WTC11 (cell line): ENCODE measurements around the gene SLC16A10. TPM values are rescaled to one million over a fixed set of nuclear protein-coding genes. Genes with fewer than 3 reads are reported as not detected.

Experiments
- ATAC-seq: fragments of 200-7000 bp; cut with Tn5 transposase; 2 replicates; pipeline ENCODE4 v1.10.0; 2021; ENCODE audit warnings: mild to moderate bottlenecking, moderate library complexity
- CTCF ChIA-PET: fragments of 300-600 bp; sonication (Branson Sonifier 250); formaldehyde crosslinking; loops from one replicate; lab custom pipeline; 2021; ENCODE audit warnings: antibody characterized with exemption; lab: Charles Lee
- POLR2A ChIA-PET: fragments of 350-600 bp; sonication (Branson Sonifier 250); formaldehyde crosslinking; loops from one replicate; lab custom pipeline; 2021; ENCODE audit warnings: antibody characterized with exemption; lab: Charles Lee
- DNase-seq: peaks from one replicate; pipeline ENCODE4 v3.0.0; 2021; ENCODE audit warnings: low spot score
- H3K27ac Mint-ChIP-seq: 2 replicates; pipeline ENCODE4 v1.8.0; 2021; ENCODE audit warnings: mixed read lengths
- H3K27me3 Mint-ChIP-seq: 2 replicates; pipeline ENCODE4 v1.8.0; 2021; ENCODE audit warnings: low read depth, mild to moderate bottlenecking, moderate library complexity, mixed read lengths
- H3K36me3 Mint-ChIP-seq: 2 replicates; pipeline ENCODE4 v1.8.0; 2021; ENCODE audit warnings: mixed read lengths
- H3K4me1 Mint-ChIP-seq: 2 replicates; pipeline ENCODE4 v1.8.0; 2022; ENCODE audit warnings: mixed read lengths
- H3K4me3 Mint-ChIP-seq: 2 replicates; pipeline ENCODE4 v1.8.0; 2021; ENCODE audit warnings: mild to moderate bottlenecking, moderate library complexity, mixed read lengths
- H3K9me3 Mint-ChIP-seq: 2 replicates; pipeline ENCODE4 v1.8.0; 2021; ENCODE audit warnings: mixed read lengths
- ETV6 ChIP-seq: sonication (generic); formaldehyde crosslinking; IDR thresholded peaks from 2 replicates; pipeline ENCODE4 v1.8.1; 2022; ENCODE audit warnings: mild to moderate bottlenecking, missing genetic modification reagents
- FOXJ3 ChIP-seq: sonication (generic); formaldehyde crosslinking; IDR thresholded peaks from 2 replicates; pipeline ENCODE4 v1.9.0; 2021; ENCODE audit warnings: missing genetic modification reagents, mild to moderate bottlenecking, borderline replicate concordance
- FOXP1 ChIP-seq: sonication (generic); formaldehyde crosslinking; IDR thresholded peaks from 2 replicates; pipeline ENCODE4 v1.8.0; 2022; ENCODE audit warnings: missing genetic modification reagents, mild to moderate bottlenecking, moderate library complexity, borderline replicate concordance
- GRHL2 ChIP-seq: fragments of 250-450 bp; sonication (Bioruptor Pico); IDR thresholded peaks from 2 replicates; pipeline ENCODE4 v1.8.0; 2022; ENCODE audit warnings: mild to moderate bottlenecking, moderate library complexity; ENCODE audit not compliant: insufficient replicate concordance, severe bottlenecking
- HMGA2 ChIP-seq: fragments of 250-450 bp; sonication (Bioruptor Pico); IDR thresholded peaks from 2 replicates; pipeline ENCODE4 v1.4.0; 2021; ENCODE audit warnings: mild to moderate bottlenecking, moderate library complexity
- IRF2 ChIP-seq: sonication (generic); formaldehyde crosslinking; IDR thresholded peaks from 2 replicates; pipeline ENCODE4 v1.8.0; 2022; ENCODE audit warnings: low read depth, missing genetic modification reagents, borderline replicate concordance
- NFATC4 ChIP-seq: fragments of 250-450 bp; sonication (Bioruptor Pico); IDR thresholded peaks from 2 replicates; pipeline ENCODE4 v1.9.0; 2021; ENCODE audit warnings: mild to moderate bottlenecking
- NR2C2 ChIP-seq: sonication (generic); formaldehyde crosslinking; IDR thresholded peaks from 2 replicates; pipeline ENCODE4 v1.8.0; 2022; ENCODE audit warnings: mild to moderate bottlenecking, missing genetic modification reagents
- OVOL2 ChIP-seq: fragments of 250-450 bp; sonication (Bioruptor Pico); IDR thresholded peaks from 2 replicates; pipeline ENCODE4 v1.9.0; 2021; ENCODE audit warnings: mild to moderate bottlenecking, borderline replicate concordance
- ZNF138 ChIP-seq: sonication (generic); formaldehyde crosslinking; conservative IDR thresholded peaks from 2 replicates; pipeline ENCODE4 v1.8.1; 2022; ENCODE audit warnings: mild to moderate bottlenecking, moderate library complexity, missing genetic modification reagents
- ZNF396 ChIP-seq: fragments of 250-450 bp; sonication (Bioruptor Pico); IDR thresholded peaks from 2 replicates; pipeline ENCODE4 v1.8.0; 2021; ENCODE audit warnings: mild to moderate bottlenecking, moderate library complexity, borderline replicate concordance
- ZNF423 ChIP-seq: fragments of 250-450 bp; sonication (Bioruptor Pico); IDR thresholded peaks from 2 replicates; pipeline ENCODE4 v2.1.2; 2022; ENCODE audit warnings: mild to moderate bottlenecking, moderate library complexity
- total RNA-seq: library from RNA; stranded (reverse); gene quantifications from 3 replicates; pipeline ENCODE4 v1.2.3, GENCODE V29; 2021
- TF ChIP-seq, protein P1 (sequence below): sonication (generic); formaldehyde crosslinking; IDR thresholded peaks from 2 replicates; pipeline ENCODE4 v1.8.1; 2022; ENCODE audit warnings: mild to moderate bottlenecking, missing genetic modification reagents, moderate library complexity, borderline replicate concordance
- TF ChIP-seq, protein P2 (sequence below): fragments of 250-450 bp; sonication (Bioruptor Pico); IDR thresholded peaks from 2 replicates; pipeline ENCODE4 v1.9.0; 2021; ENCODE audit warnings: mild to moderate bottlenecking
- TF ChIP-seq, protein P3 (sequence below): sonication (generic); formaldehyde crosslinking; IDR thresholded peaks from 2 replicates; pipeline ENCODE4 v1.8.0; 2022; ENCODE audit warnings: mild to moderate bottlenecking, missing genetic modification reagents
- TF ChIP-seq, protein P4 (sequence below): fragments of 250-450 bp; sonication (Bioruptor Pico); IDR thresholded peaks from 2 replicates; pipeline ENCODE4 v1.9.0; 2021; ENCODE audit warnings: mild to moderate bottlenecking
- TF ChIP-seq, protein P5 (sequence below): sonication (generic); formaldehyde crosslinking; IDR thresholded peaks from 2 replicates; pipeline ENCODE4 v1.8.1; 2022; ENCODE audit warnings: low read depth, missing genetic modification reagents, borderline replicate concordance
- TF ChIP-seq, protein P6 (sequence below): sonication (generic); formaldehyde crosslinking; IDR thresholded peaks from 2 replicates; pipeline ENCODE4 v1.8.1; 2023; ENCODE audit warnings: mild to moderate bottlenecking, missing genetic modification reagents, borderline replicate concordance
- TF ChIP-seq, protein P7 (sequence below): sonication (generic); formaldehyde crosslinking; IDR thresholded peaks from 2 replicates; pipeline ENCODE4 v1.8.0; 2023; ENCODE audit warnings: missing genetic modification reagents, mild to moderate bottlenecking, borderline replicate concordance

Gene SLC16A10
- total RNA-seq, 1 experiment from 2014 or later: 18.4 TPM

DNA sequence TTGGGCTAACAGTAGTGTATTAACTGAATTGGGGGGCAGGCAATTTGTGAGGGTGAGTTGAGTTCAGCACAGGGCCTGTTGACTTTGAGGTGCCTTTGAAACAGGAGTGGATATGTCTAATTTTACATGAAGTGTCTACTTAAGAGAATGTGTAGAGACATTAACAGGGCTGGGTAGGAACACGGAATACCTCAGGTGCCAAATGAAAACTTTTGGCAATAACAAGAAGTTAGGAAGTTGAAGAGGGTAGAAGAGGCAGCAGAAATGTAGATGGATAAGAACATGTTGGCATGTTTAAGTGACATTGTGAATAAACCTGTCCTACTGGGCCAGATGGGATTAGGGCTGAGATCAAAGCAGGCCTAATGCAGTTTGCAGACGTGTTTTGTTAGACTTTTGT lies 117.0 kb downstream of the SLC16A10 start:
- H3K27ac Mint-ChIP-seq: no peak overlapping the region
- H3K36me3 Mint-ChIP-seq: no peaks in the 10 kb centered on the region
- TF ChIP-seq FOXP1 (CRISPR knock-in tag) (no peak), GRHL2 (CRISPR knock-in tag) (no peak), NFATC4 (CRISPR knock-in tag) (no peak), FOXJ3 (CRISPR knock-in tag) (no peak), IRF2 (CRISPR knock-in tag) (no peak), ZNF138 (CRISPR knock-in tag) (no peak), ZNF396 (no peak), NR2C2 (CRISPR knock-in tag) (no peak), HMGA2 (CRISPR knock-in tag) (no peak), ZNF423 (CRISPR knock-in tag) (no peak), ETV6 (CRISPR knock-in tag) (no peak), OVOL2 (no peak)
- TF ChIP-seq, protein P1, sequence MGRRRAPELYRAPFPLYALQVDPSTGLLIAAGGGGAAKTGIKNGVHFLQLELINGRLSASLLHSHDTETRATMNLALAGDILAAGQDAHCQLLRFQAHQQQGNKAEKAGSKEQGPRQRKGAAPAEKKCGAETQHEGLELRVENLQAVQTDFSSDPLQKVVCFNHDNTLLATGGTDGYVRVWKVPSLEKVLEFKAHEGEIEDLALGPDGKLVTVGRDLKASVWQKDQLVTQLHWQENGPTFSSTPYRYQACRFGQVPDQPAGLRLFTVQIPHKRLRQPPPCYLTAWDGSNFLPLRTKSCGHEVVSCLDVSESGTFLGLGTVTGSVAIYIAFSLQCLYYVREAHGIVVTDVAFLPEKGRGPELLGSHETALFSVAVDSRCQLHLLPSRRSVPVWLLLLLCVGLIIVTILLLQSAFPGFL (CRISPR knock-in tag): no peak
- TF ChIP-seq, protein P2, sequence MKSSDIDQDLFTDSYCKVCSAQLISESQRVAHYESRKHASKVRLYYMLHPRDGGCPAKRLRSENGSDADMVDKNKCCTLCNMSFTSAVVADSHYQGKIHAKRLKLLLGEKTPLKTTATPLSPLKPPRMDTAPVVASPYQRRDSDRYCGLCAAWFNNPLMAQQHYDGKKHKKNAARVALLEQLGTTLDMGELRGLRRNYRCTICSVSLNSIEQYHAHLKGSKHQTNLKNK (CRISPR knock-in tag): no peak
- TF ChIP-seq, protein P3, sequence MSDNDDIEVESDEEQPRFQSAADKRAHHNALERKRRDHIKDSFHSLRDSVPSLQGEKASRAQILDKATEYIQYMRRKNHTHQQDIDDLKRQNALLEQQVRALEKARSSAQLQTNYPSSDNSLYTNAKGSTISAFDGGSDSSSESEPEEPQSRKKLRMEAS (CRISPR knock-in tag): no peak
- TF ChIP-seq, protein P4, sequence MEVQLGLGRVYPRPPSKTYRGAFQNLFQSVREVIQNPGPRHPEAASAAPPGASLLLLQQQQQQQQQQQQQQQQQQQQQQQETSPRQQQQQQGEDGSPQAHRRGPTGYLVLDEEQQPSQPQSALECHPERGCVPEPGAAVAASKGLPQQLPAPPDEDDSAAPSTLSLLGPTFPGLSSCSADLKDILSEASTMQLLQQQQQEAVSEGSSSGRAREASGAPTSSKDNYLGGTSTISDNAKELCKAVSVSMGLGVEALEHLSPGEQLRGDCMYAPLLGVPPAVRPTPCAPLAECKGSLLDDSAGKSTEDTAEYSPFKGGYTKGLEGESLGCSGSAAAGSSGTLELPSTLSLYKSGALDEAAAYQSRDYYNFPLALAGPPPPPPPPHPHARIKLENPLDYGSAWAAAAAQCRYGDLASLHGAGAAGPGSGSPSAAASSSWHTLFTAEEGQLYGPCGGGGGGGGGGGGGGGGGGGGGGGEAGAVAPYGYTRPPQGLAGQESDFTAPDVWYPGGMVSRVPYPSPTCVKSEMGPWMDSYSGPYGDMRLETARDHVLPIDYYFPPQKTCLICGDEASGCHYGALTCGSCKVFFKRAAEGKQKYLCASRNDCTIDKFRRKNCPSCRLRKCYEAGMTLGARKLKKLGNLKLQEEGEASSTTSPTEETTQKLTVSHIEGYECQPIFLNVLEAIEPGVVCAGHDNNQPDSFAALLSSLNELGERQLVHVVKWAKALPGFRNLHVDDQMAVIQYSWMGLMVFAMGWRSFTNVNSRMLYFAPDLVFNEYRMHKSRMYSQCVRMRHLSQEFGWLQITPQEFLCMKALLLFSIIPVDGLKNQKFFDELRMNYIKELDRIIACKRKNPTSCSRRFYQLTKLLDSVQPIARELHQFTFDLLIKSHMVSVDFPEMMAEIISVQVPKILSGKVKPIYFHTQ (CRISPR knock-in tag): no peak
- TF ChIP-seq, protein P5, sequence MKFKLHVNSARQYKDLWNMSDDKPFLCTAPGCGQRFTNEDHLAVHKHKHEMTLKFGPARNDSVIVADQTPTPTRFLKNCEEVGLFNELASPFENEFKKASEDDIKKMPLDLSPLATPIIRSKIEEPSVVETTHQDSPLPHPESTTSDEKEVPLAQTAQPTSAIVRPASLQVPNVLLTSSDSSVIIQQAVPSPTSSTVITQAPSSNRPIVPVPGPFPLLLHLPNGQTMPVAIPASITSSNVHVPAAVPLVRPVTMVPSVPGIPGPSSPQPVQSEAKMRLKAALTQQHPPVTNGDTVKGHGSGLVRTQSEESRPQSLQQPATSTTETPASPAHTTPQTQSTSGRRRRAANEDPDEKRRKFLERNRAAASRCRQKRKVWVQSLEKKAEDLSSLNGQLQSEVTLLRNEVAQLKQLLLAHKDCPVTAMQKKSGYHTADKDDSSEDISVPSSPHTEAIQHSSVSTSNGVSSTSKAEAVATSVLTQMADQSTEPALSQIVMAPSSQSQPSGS (CRISPR knock-in tag): no peak
- TF ChIP-seq, protein P6, sequence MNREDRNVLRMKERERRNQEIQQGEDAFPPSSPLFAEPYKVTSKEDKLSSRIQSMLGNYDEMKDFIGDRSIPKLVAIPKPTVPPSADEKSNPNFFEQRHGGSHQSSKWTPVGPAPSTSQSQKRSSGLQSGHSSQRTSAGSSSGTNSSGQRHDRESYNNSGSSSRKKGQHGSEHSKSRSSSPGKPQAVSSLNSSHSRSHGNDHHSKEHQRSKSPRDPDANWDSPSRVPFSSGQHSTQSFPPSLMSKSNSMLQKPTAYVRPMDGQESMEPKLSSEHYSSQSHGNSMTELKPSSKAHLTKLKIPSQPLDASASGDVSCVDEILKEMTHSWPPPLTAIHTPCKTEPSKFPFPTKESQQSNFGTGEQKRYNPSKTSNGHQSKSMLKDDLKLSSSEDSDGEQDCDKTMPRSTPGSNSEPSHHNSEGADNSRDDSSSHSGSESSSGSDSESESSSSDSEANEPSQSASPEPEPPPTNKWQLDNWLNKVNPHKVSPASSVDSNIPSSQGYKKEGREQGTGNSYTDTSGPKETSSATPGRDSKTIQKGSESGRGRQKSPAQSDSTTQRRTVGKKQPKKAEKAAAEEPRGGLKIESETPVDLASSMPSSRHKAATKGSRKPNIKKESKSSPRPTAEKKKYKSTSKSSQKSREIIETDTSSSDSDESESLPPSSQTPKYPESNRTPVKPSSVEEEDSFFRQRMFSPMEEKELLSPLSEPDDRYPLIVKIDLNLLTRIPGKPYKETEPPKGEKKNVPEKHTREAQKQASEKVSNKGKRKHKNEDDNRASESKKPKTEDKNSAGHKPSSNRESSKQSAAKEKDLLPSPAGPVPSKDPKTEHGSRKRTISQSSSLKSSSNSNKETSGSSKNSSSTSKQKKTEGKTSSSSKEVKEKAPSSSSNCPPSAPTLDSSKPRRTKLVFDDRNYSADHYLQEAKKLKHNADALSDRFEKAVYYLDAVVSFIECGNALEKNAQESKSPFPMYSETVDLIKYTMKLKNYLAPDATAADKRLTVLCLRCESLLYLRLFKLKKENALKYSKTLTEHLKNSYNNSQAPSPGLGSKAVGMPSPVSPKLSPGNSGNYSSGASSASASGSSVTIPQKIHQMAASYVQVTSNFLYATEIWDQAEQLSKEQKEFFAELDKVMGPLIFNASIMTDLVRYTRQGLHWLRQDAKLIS (CRISPR knock-in tag): no peak
- TF ChIP-seq, protein P7, sequence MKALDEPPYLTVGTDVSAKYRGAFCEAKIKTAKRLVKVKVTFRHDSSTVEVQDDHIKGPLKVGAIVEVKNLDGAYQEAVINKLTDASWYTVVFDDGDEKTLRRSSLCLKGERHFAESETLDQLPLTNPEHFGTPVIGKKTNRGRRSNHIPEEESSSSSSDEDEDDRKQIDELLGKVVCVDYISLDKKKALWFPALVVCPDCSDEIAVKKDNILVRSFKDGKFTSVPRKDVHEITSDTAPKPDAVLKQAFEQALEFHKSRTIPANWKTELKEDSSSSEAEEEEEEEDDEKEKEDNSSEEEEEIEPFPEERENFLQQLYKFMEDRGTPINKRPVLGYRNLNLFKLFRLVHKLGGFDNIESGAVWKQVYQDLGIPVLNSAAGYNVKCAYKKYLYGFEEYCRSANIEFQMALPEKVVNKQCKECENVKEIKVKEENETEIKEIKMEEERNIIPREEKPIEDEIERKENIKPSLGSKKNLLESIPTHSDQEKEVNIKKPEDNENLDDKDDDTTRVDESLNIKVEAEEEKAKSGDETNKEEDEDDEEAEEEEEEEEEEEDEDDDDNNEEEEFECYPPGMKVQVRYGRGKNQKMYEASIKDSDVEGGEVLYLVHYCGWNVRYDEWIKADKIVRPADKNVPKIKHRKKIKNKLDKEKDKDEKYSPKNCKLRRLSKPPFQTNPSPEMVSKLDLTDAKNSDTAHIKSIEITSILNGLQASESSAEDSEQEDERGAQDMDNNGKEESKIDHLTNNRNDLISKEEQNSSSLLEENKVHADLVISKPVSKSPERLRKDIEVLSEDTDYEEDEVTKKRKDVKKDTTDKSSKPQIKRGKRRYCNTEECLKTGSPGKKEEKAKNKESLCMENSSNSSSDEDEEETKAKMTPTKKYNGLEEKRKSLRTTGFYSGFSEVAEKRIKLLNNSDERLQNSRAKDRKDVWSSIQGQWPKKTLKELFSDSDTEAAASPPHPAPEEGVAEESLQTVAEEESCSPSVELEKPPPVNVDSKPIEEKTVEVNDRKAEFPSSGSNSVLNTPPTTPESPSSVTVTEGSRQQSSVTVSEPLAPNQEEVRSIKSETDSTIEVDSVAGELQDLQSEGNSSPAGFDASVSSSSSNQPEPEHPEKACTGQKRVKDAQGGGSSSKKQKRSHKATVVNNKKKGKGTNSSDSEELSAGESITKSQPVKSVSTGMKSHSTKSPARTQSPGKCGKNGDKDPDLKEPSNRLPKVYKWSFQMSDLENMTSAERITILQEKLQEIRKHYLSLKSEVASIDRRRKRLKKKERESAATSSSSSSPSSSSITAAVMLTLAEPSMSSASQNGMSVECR: no peak
- TF ChIP-seq, all 79 proteins: peak for 0
- DNase-seq (no peak), ATAC-seq (no peak)
- ChIA-PET CTCF (no interaction called here), POLR2A (no interaction called here)
- no peaks in the 10 kb centered on the region for H3K27me3 Mint-ChIP-seq
- H3K9me3 Mint-ChIP-seq: no peaks in the 10 kb centered on the region
- no peak overlapping the region for H3K4me3 Mint-ChIP-seq
- 0 out of 2 replicates have a peak, but pooled peaks cover 3% of the 10 kb centered on the region for H3K4me1 Mint-ChIP-seq
